Astrocyte of the cerebellum (primary cell): ENCODE results near the gene SPINK4.

Experiments
- DNase-seq: peaks from one replicate; pipeline ENCODE4 v3.0.0-alpha.2; 2011; ENCODE audit warnings: low read depth
- H3K4me3 ChIP-seq: 2 replicates; pipeline ENCODE4 v1.5.1; 2011; ENCODE audit warnings: mild to moderate bottlenecking, low read depth, low read length, moderate library complexity
- CTCF ChIP-seq: IDR thresholded peaks from 2 replicates; pipeline ENCODE4 v1.5.1; 2012; ENCODE audit warnings: low read length, low read depth, moderate library complexity, mild to moderate bottlenecking; ENCODE audit errors: missing control alignments
- in situ Hi-C: cut with HindIII; loops from 2 replicates; pipeline ENCODE4 v1.10.0; 2017; ENCODE audit warnings: low sequenced_read_pairs

Gene SPINK4

GRCh38 chr9:33273266-33273971 is 33.5 kb downstream of the SPINK4 start:
- DNase-seq: no peak
- no peak overlapping the region for H3K4me3 ChIP-seq
- in situ Hi-C loops: no loop called here
- TF ChIP-seq CTCF: no peak

GRCh38 chr9:33273972-33274328 is 34.0 kb downstream of the SPINK4 start:
- no peak for TF ChIP-seq CTCF
- in situ Hi-C loops: no loop called here
- H3K4me3 ChIP-seq: no peak overlapping the region
- DNase-seq: no peak

GRCh38 chr9:33277484-33277883 is 37.5 kb downstream of the SPINK4 start:
- in situ Hi-C loops: loop anchor here (25.0 kb wide), 1 partner anchor 185 kb away; the partner anchor contains the start of gene NOL6
- DNase-seq: no peak
- TF ChIP-seq CTCF: no peak
- H3K4me3 ChIP-seq: no peak overlapping the region

GRCh38 chr9:33285502-33285901 is 45.5 kb downstream of the SPINK4 start:
- in situ Hi-C loops: loop anchor here (25.0 kb wide), 1 partner anchor 177 kb away; the partner anchor contains the start of gene NOL6
- no peak for TF ChIP-seq CTCF
- H3K4me3 ChIP-seq: no peak overlapping the region
- no peak for DNase-seq

GRCh38 chr9:33287087-33287490 is 47.1 kb downstream of the SPINK4 start:
- DNase-seq: peak; percentile 47
- no peak overlapping the region for H3K4me3 ChIP-seq
- in situ Hi-C loops: loop anchor here (25.0 kb wide), 1 partner anchor 175 kb away; the partner anchor contains the start of gene NOL6
- peak; percentile 79 for TF ChIP-seq CTCF

GRCh38 chr9:33288235-33288634 is 48.3 kb downstream of the SPINK4 start:
- no peak for TF ChIP-seq CTCF
- DNase-seq: no peak
- H3K4me3 ChIP-seq: no peak overlapping the region
- in situ Hi-C loops: loop anchor here (25.0 kb wide), 1 partner anchor 174 kb away; the partner anchor contains the start of gene NOL6
